SH-SY5Y (cell line): Measurements from ENCODE around the gene SLC6A13.

Source experiments
- GATA2 ChIP-seq: IDR thresholded peaks from 2 replicates; pipeline ENCODE4 v1.6.1; 2011; ENCODE audit warnings: mild to moderate bottlenecking, low read depth, low read length
- GATA3 ChIP-seq: IDR thresholded peaks from 2 replicates; pipeline ENCODE4 v1.6.1; 2011; ENCODE audit warnings: low read depth, mild to moderate bottlenecking, low read length, moderate library complexity

Gene SLC6A13

GRCh38 chr12:203462-204260 is 59.0 kb downstream of the SLC6A13 start:
- TF ChIP-seq GATA3, result no peak
- TF ChIP-seq GATA2, result no peak

- TF ChIP-seq GATA3 (no peak), GATA2 (no peak)
Observed at GRCh38 chr12:203074-203461, 59.6 kb downstream of the SLC6A13 start.

GRCh38 chr12:202081-202731 is 60.4 kb downstream of the SLC6A13 start:
- no peak for TF ChIP-seq GATA2
- TF ChIP-seq GATA3, result no peak

GRCh38 chr12:201361-201760 is 61.3 kb downstream of the SLC6A13 start:
- no peak for TF ChIP-seq GATA2
- no peak for TF ChIP-seq GATA3

GRCh38 chr12:198705-199104 is 63.9 kb downstream of the SLC6A13 start:
- TF ChIP-seq GATA3 (no peak), GATA2 (no peak)

GRCh38 chr12:197911-198695 is 64.5 kb downstream of the SLC6A13 start:
- TF ChIP-seq GATA2, result no peak
- no peak for TF ChIP-seq GATA3

- TF ChIP-seq GATA3 (no peak), GATA2 (no peak)
Observed at GRCh38 chr12:197347-197746, 65.3 kb downstream of the SLC6A13 start.

- no peak for TF ChIP-seq GATA3
- TF ChIP-seq GATA2, result no peak
Observed at GRCh38 chr12:196436-196835, 66.2 kb downstream of the SLC6A13 start.

- no peak for TF ChIP-seq GATA2
- no peak for TF ChIP-seq GATA3
Observed at GRCh38 chr12:195951-196350, 66.7 kb downstream of the SLC6A13 start.

- TF ChIP-seq GATA2 (no peak), GATA3 (no peak)
Observed at GRCh38 chr12:195156-195555, 67.5 kb downstream of the SLC6A13 start.

- TF ChIP-seq GATA2 (no peak), GATA3 (no peak)
Observed at GRCh38 chr12:194276-194675, 68.4 kb downstream of the SLC6A13 start.

- TF ChIP-seq GATA3 (no peak), GATA2 (no peak)
Observed at GRCh38 chr12:193261-193660, 69.4 kb downstream of the SLC6A13 start.

- TF ChIP-seq GATA3 (no peak), GATA2 (no peak)
Observed at GRCh38 chr12:191541-191940, 71.1 kb downstream of the SLC6A13 start.

GRCh38 chr12:190881-191280 is 71.8 kb downstream of the SLC6A13 start:
- TF ChIP-seq GATA2 (no peak), GATA3 (no peak)
